CMK (cell line): Measurements from ENCODE around the gene TPM1.

Experiments
- DNase-seq: peaks from one replicate; pipeline ENCODE4 v3.0.0-alpha.2; 2010; ENCODE audit warnings: low read depth

TPM1 gene

GRCh38 chr15:63075015-63075983, 32.8 kb downstream of the TPM1 start:
- no peak for DNase-seq

GRCh38 chr15:63075984-63076713, 33.6 kb downstream of the TPM1 start:
- no peak for DNase-seq

- DNase-seq, result no peak
Observed at GRCh38 chr15:63076714-63077046, 34.1 kb downstream of the TPM1 start.

GRCh38 chr15:63077952-63078351, 35.4 kb downstream of the TPM1 start:
- DNase-seq, result no peak

- no peak for DNase-seq
Observed at GRCh38 chr15:63079947-63080626, 37.5 kb downstream of the TPM1 start.

- no peak for DNase-seq
Observed at GRCh38 chr15:63080634-63081250, 38.2 kb downstream of the TPM1 start.

GRCh38 chr15:63082366-63082765, 39.8 kb downstream of the TPM1 start:
- no peak for DNase-seq

- DNase-seq, result no peak
Observed at GRCh38 chr15:63083044-63083443, 40.5 kb downstream of the TPM1 start.

GRCh38 chr15:63083541-63083940, 41.0 kb downstream of the TPM1 start:
- no peak for DNase-seq

GRCh38 chr15:63084806-63085205, 42.3 kb downstream of the TPM1 start:
- DNase-seq, result no peak

- DNase-seq, result no peak
Observed at GRCh38 chr15:63085289-63085688, 42.7 kb downstream of the TPM1 start.

GRCh38 chr15:63086271-63086670, 43.7 kb downstream of the TPM1 start:
- no peak for DNase-seq

GRCh38 chr15:63086947-63087346, 44.4 kb downstream of the TPM1 start:
- no peak for DNase-seq

- DNase-seq, result no peak
Observed at GRCh38 chr15:63088533-63089245, 46.1 kb downstream of the TPM1 start.

- no peak for DNase-seq
Observed at GRCh38 chr15:63089260-63090043, 46.9 kb downstream of the TPM1 start.

GRCh38 chr15:63090472-63090871, 47.9 kb downstream of the TPM1 start:
- DNase-seq, result no peak

GRCh38 chr15:63090887-63091286, 48.3 kb downstream of the TPM1 start:
- no peak for DNase-seq

GRCh38 chr15:63091679-63092446, 49.3 kb downstream of the TPM1 start:
- no peak for DNase-seq

GRCh38 chr15:63093486-63094205, 51.1 kb downstream of the TPM1 start:
- DNase-seq, result no peak
